WERI-Rb-1 (cell line): ENCODE results near the gene TENM4.

ENCODE experiments used
- DNase-seq: peaks from one replicate; pipeline ENCODE4 v3.0.0-alpha.2; 2020
- H3K27ac ChIP-seq: fragments of 250-450 bp; sonication (Bioruptor Pico); 2 replicates; pipeline ENCODE4 v1.5.1; 2020; ENCODE audit warnings: mild to moderate bottlenecking, moderate library complexity
- H3K27me3 ChIP-seq: fragments of 250-450 bp; sonication (Bioruptor Pico); 2 replicates; pipeline ENCODE4 v1.5.1; 2021; ENCODE audit warnings: mild to moderate bottlenecking, low read depth, moderate library complexity; ENCODE audit not compliant: insufficient read depth, severe bottlenecking
- H3K36me3 ChIP-seq: fragments of 250-450 bp; sonication (Bioruptor Pico); 2 replicates; pipeline ENCODE4 v1.5.1; 2020; ENCODE audit warnings: mild to moderate bottlenecking, moderate library complexity
- H3K4me3 ChIP-seq: 2 replicates; pipeline ENCODE4 v1.5.1; 2011; ENCODE audit warnings: low read depth, mild to moderate bottlenecking, control low read depth, low read length
- H3K9me3 ChIP-seq: fragments of 250-450 bp; sonication (Bioruptor Pico); 2 replicates; pipeline ENCODE4 v1.5.1; 2021; ENCODE audit warnings: mild to moderate bottlenecking, moderate library complexity; ENCODE audit not compliant: severe bottlenecking
- CTCF ChIP-seq: IDR thresholded peaks from 2 replicates; pipeline ENCODE4 v1.5.1; 2011; ENCODE audit warnings: low read depth, mild to moderate bottlenecking, control low read depth, inconsistent platforms, low read length

Gene TENM4

GRCh38 chr11:79220171-79220570 lies 220.7 kb downstream of the TENM4 start:
- no peak for DNase-seq
- no peak overlapping the region for H3K27ac ChIP-seq

GRCh38 chr11:79219186-79220045 lies 221.4 kb downstream of the TENM4 start:
- no peak overlapping the region for H3K27ac ChIP-seq
- no peaks in the 10 kb centered on the region for H3K27me3 ChIP-seq
- peaks cover 5% of the 10 kb centered on the region for H3K9me3 ChIP-seq
- no peak overlapping the region for H3K4me3 ChIP-seq
- H3K36me3 ChIP-seq = no peaks in the 10 kb centered on the region
- no peak for DNase-seq
- TF ChIP-seq CTCF = no peak

More at GRCh38 chr11:79220171-79220570, 220.7 kb downstream of the TENM4 start:
- TF ChIP-seq CTCF = no peak
- Histone ChIP-seq H3K9me3 (peaks cover 5% of the 10 kb centered on the region), H3K27me3 (no peaks in the 10 kb centered on the region), H3K36me3 (no peaks in the 10 kb centered on the region), H3K4me3 (no peak overlapping the region)

GRCh38 chr11:79212741-79213190 lies 228.1 kb downstream of the TENM4 start:
- Histone ChIP-seq H3K9me3 (no peaks in the 10 kb centered on the region), H3K27me3 (no peaks in the 10 kb centered on the region), H3K4me3 (no peak overlapping the region), H3K27ac (no peak overlapping the region), H3K36me3 (no peaks in the 10 kb centered on the region)
- TF ChIP-seq CTCF = no peak
- DNase-seq = no peak

GRCh38 chr11:79209540-79210266 lies 231.1 kb downstream of the TENM4 start:
- no peak overlapping the region for H3K27ac ChIP-seq
- TF ChIP-seq CTCF = no peak
- H3K36me3 ChIP-seq = no peaks in the 10 kb centered on the region
- no peak for DNase-seq
- H3K4me3 ChIP-seq = no peak overlapping the region
- no peaks in the 10 kb centered on the region for H3K9me3 ChIP-seq
- H3K27me3 ChIP-seq = no peaks in the 10 kb centered on the region

- Histone ChIP-seq H3K4me3 (no peak overlapping the region), H3K27ac (no peak overlapping the region), H3K27me3 (no peaks in the 10 kb centered on the region), H3K36me3 (no peaks in the 10 kb centered on the region), H3K9me3 (no peaks in the 10 kb centered on the region)
- TF ChIP-seq CTCF = no peak
- DNase-seq = no peak
Observed at GRCh38 chr11:79208126-79208525, 232.7 kb downstream of the TENM4 start.
